ENCODE data around the gene HOXD8. TPM values are rescaled to one million over a fixed set of nuclear protein-coding genes. Genes with fewer than 3 reads are reported as not detected.
A peak's percentile ranks its signal among the peaks of the same experiment; 100 is the strongest.

The HOXD8 gene
- polyA plus RNA-seq, 1 donor from 2014 or later = not detected

DNA sequence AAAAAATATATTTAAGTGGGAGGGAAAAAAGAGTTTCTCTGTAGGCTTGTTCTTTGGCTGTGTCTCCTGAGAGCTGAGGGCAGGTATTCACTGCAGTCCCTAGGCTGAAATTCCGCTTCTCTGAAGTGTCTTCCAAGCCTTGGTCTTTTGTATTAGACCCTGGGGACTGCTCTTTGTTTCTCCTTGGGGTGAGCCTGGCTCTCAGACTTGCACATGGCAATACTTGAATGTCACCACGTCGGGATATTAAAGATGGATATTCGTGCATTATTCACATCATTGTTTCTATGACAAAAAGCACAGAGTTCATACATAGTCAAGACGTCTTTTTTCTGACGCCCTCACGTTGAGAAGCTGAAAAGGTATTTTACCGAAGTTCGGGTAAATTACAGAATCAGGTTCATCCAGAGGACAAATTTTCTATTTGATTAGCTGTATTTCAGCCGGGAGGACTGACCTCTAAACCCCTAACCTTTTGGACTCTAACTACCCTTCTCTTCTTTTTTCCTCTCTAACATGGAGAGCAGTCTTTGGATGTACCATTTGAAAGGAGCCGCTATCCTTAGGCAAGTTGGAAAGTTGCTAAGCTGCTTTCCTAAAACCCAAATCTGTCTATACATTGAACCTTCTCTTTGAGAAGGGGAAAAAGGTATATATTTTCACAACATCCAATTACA, 25.2 kb downstream of the HOXD8 start:
- Mint-ChIP-seq H3K36me3 (no peaks in the 10 kb centered on the region), H3K4me1 (peaks cover 0 to 1% (median 0%) of the 10 kb centered on the region in 3 donors), H3K9me3 (peaks cover 0 to 5% (median 0%) of the 10 kb centered on the region in 3 donors), H3K27me3 (peaks cover 52% of the 10 kb centered on the region), H3K27ac (no peak overlapping the region), H3K4me3 (no peak overlapping the region)

DNA sequence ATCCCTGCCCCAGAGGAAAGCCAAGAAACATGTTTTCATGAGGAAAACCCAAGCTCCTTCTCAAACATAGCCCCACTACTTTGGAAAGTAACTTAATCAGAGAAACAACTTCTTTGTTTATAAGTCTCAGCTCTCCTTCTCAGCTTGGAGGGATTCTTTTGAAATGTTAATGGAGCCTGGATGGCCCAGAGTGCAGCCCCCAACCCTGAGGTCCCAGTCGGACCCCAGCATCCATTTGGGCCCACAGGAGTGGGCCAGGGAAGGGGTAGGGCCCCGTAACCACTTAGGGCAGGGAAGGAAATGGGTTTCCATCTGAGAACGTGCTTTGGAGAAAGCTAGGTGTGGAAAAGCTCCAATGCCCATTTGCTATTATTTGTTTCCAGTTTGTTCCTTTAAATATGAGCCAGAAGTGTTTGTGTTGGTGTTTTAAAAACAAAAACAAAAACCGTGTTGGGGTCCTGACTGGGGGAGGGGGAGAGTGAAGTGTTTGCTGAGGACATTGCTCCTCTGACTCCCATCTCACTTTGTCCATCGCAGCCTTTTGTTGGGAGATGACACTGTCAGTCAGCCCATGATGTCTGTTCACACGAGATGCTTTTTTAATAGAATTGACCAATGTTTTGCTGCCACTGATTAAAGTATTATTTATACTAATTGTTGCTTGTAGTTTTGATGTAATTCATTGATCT, 26.0 kb downstream of the HOXD8 start:
- Mint-ChIP-seq H3K9me3 (peaks cover 0 to 5% (median 0%) of the 10 kb centered on the region in 3 donors), H3K4me1 (peaks cover 0 to 1% (median 0%) of the 10 kb centered on the region in 3 donors), H3K4me3 (peak overlapping the region in 1 of 4 donors; percentile 46), H3K36me3 (no peaks in the 10 kb centered on the region), H3K27me3 (peaks cover 48% of the 10 kb centered on the region), H3K27ac (no peak overlapping the region)

DNA sequence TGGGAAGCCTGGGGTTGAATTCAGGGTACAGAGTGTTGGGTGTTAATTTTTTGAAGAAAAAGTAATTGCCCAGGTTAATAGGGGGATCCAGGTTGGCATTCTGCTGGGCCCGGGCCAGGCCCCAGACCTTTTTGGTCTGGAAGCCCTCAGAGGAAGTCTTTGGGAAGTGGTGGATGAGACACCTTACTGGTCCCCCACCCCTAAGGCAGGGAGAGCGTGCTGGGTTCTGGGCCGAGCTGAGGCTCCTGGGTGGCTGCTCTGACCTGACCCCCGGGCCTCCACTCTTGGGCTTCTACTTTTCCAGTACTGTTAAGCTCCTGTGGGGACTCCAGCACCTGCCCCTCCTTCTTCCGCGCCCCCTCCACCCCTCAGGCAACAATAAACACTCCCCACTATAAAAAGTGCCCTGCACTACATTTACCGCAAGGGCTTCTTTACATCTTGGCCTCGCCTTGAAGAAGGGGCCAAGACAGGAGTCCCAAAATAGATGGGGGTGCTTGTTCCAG, 26.8 kb downstream of the HOXD8 start:
- H3K27ac Mint-ChIP-seq = peak overlapping the region; percentile 23 to 62 (median 60)
- peaks cover 0 to 1% (median 0%) of the 10 kb centered on the region in 3 donors for H3K4me1 Mint-ChIP-seq
- peak overlapping the region in 2 of 4 donors; percentile 29 to 41 for H3K4me3 Mint-ChIP-seq
- H3K27me3 Mint-ChIP-seq = peaks cover 48% of the 10 kb centered on the region
- H3K36me3 Mint-ChIP-seq = no peaks in the 10 kb centered on the region
- peaks cover 0 to 7% (median 0%) of the 10 kb centered on the region in 3 donors for H3K9me3 Mint-ChIP-seq

GRCh38 chr2:176156807-176157498, 27.4 kb downstream of the HOXD8 start, which contains the start of gene HOXD3:
Gene HOXD3, plus strand, starts transcription at chr2:176157307. Its CDS starts 11,808 bp downstream, at chr2:176169115.
- peaks cover 0 to 7% (median 0%) of the 10 kb centered on the region in 3 donors for H3K9me3 Mint-ChIP-seq
- peak within 1 kb of the TSS; percentile 78 to 96 (median 80) for H3K27ac Mint-ChIP-seq
- H3K36me3 Mint-ChIP-seq = no peaks in the 10 kb centered on the region
- peak within 1 kb of the TSS; percentile 21 to 76 (median 46) for H3K4me3 Mint-ChIP-seq
- peaks cover 0 to 1% (median 0%) of the 10 kb centered on the region in 3 donors for H3K4me1 Mint-ChIP-seq
- H3K27me3 Mint-ChIP-seq = peaks cover 51% of the 10 kb centered on the region

DNA sequence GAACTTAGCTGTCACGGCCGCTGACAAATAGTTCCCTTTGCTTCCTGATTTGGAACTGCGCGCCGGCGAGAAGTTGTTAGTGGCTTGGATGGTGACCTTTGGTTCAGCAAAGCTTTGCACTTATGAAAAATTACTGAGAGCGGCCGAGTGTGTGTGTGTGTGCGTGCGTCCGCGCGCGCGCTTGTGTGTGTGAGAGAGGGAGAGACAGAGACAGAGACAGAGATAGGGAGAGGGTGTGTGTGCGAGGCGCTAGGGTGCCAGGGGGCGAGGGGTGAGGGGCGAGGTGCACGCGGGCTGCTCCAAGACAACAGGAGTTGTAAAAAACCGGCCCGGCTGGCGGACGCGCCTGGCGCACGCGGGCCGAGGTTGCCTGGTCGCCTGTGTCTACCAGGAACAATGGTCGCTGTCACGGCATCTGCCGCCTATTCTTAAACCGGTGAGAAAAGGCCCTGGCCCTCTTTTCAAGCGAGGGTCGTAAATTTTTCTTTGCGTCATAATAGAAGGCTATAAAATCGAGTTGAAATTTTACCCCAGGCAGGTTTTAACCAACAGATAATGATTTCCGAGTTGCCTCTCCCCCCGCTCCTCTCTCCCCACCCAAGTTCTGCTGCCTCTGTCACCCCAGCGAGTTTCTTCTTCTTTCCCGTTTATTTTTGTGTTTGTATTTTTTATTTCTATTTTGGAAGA, 28.1 kb downstream of the HOXD8 start:
- Mint-ChIP-seq H3K36me3 (no peaks in the 10 kb centered on the region), H3K27me3 (peaks cover 51% of the 10 kb centered on the region), H3K4me3 (peak overlapping the region; percentile 21 to 76 (median 41))

GRCh38 chr2:176158186-176158591, 28.7 kb downstream of the HOXD8 start:
- Mint-ChIP-seq H3K27ac (peak overlapping the region; percentile 78 to 96 (median 80)), H3K36me3 (no peaks in the 10 kb centered on the region), H3K9me3 (peaks cover 0 to 7% (median 0%) of the 10 kb centered on the region in 3 donors), H3K27me3 (peaks cover 52% of the 10 kb centered on the region), H3K4me1 (peaks cover 0 to 1% (median 0%) of the 10 kb centered on the region in 3 donors), H3K4me3 (peak overlapping the region in 3 of 4 donors; percentile 30 to 76 (median 52))

More for the DNA sequence above, 28.1 kb downstream of the HOXD8 start:
- H3K27ac Mint-ChIP-seq = peak overlapping the region in 2 of 3 donors; percentile 78 to 96
- peaks cover 0 to 1% (median 0%) of the 10 kb centered on the region in 3 donors for H3K4me1 Mint-ChIP-seq
- peaks cover 0 to 7% (median 0%) of the 10 kb centered on the region in 3 donors for H3K9me3 Mint-ChIP-seq

DNA sequence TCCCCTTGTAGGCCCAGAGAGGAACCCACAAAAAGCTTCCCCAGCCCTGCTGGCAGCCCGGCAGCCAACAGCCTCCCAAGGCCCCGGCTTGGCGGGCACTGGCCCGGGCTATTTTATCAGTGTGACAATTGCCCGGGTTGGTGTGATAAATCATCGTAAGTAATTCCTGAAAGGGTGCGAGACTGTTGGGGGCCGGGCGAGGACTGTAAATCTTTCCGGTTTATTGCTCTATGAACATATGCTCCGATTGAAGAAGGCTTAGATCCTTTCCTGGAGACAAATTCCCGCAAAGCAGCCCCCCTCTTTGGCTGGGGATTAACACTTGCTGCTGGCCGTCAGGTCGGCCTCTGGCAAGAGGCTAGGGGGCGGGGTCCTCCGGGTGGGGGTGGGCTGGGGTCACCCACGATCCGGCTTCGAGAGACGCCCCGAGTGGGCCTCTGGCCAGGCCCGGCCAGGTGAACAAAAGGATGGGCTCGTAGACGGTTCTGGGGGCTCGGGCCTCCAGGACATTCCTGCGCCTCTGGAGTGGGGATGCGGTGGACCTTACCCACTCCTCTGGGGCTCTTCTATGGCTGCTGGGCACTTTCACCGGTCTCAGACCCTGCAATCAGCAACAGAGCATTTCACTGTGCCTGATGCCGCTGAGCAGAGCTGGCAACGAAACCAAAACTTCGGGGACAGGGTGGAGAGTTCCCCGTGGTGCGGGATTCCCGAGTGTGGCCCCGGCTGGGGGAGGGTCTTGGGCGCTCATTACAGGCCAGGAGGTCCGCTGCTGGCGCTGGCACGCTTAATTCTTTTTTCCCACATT, 29.6 kb downstream of the HOXD8 start:
- Mint-ChIP-seq H3K4me1 (peaks cover 0 to 2% (median 2%) of the 10 kb centered on the region in 3 donors), H3K4me3 (no peak overlapping the region), H3K36me3 (no peaks in the 10 kb centered on the region), H3K27ac (peak overlapping the region in 2 of 3 donors; percentile 46 to 78), H3K27me3 (peaks cover 61% of the 10 kb centered on the region), H3K9me3 (peaks cover 0 to 11% (median 5%) of the 10 kb centered on the region in 3 donors)

DNA sequence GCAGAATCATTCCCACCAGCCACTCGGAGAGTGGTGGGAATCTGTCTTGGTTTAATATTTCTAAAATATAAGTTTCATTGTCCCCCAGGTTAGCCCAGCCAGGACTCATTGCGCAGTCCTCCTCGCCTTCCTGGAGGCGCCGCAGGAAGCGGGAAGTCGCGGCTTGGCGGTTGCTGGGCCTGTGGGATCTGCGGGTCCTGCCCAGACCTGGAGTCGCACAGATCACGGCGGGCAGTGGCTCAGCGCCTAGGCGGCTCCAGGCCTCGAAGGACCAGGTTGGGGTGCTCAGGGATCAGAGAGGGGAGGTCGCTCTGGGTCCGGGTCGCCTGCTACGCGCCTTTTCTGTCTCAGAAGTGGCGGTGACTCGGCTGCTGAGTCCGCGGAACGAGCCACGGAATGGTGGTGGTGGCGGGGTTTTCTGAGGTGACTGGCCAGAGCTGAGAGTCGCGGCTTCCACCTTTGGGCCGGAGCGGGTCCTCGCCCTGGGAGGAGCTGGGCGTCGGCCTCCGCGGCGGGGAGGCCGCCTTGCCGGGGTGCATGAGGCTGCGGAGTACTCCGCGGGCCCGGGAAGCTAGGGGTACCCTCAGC, 30.3 kb downstream of the HOXD8 start:
- Mint-ChIP-seq H3K4me3 (no peak overlapping the region), H3K4me1 (peaks cover 0 to 5% (median 2%) of the 10 kb centered on the region in 3 donors), H3K27ac (peak overlapping the region in 2 of 3 donors; percentile 46 to 78), H3K9me3 (peaks cover 0 to 15% (median 8%) of the 10 kb centered on the region in 3 donors), H3K36me3 (no peaks in the 10 kb centered on the region), H3K27me3 (peaks cover 65% of the 10 kb centered on the region)

- peaks cover 67% of the 10 kb centered on the region for H3K27me3 Mint-ChIP-seq
- peaks cover 0 to 5% (median 2%) of the 10 kb centered on the region in 3 donors for H3K4me1 Mint-ChIP-seq
- peak overlapping the region in 1 of 4 donors; percentile 17 for H3K4me3 Mint-ChIP-seq
- peaks cover 0 to 17% (median 8%) of the 10 kb centered on the region in 3 donors for H3K9me3 Mint-ChIP-seq
- no peaks in the 10 kb centered on the region for H3K36me3 Mint-ChIP-seq
- peak overlapping the region in 1 of 3 donors; percentile 10 for H3K27ac Mint-ChIP-seq
Observed at GRCh38 chr2:176160251-176160985, 30.9 kb downstream of the HOXD8 start.

DNA sequence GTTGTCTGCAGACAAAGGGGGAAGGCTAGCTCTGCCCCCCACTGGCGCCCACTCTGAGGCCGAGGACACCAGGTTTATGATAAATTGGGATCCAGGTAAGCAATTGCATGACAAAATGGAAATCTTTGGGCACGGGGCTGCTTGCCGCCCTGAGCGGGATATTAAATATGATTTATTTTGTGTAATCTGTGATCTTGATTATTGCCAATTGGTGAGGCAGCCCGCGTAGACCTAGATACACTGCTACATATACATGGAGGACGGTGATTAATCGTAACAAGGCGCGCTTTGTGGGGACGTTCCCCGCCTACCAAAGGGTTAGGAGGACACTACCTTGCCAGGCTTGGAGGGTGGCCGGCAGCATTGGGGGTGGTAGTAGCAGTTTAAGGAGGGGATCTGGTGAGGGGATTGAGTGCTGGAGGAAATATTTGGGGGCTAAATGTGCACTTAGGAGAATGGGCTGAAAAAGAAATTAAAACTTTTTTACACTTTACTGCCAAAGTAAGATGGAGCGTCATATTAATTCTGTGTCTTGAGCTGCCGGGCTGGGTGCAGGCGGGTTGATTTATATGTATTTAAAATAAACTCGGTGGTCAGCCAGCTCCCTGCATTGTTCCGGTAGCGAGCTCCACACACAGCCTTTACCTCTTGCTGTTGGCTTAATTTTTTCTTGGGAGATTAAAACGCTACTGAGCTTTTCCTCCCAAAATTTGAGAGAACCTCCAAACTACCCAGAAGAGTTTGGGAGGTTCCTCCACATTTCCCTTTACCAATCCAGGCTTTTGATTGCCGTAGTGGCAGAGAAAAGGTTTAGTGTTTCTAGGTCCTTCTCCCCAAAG, 31.7 kb downstream of the HOXD8 start:
- peak overlapping the region in 2 of 3 donors; percentile 5 to 10 for H3K27ac Mint-ChIP-seq
- H3K9me3 Mint-ChIP-seq = peaks cover 0 to 17% (median 8%) of the 10 kb centered on the region in 3 donors
- H3K4me3 Mint-ChIP-seq = peak overlapping the region in 3 of 4 donors; percentile 57 to 74 (median 66)
- peaks cover 0 to 5% (median 2%) of the 10 kb centered on the region in 3 donors for H3K4me1 Mint-ChIP-seq
- no peaks in the 10 kb centered on the region for H3K36me3 Mint-ChIP-seq
- H3K27me3 Mint-ChIP-seq = peaks cover 69% of the 10 kb centered on the region

GRCh38 chr2:176161825-176162626, 32.5 kb downstream of the HOXD8 start:
- Mint-ChIP-seq H3K9me3 (peaks cover 0 to 17% (median 8%) of the 10 kb centered on the region in 3 donors), H3K4me1 (peaks cover 0 to 5% (median 2%) of the 10 kb centered on the region in 3 donors), H3K27ac (peak overlapping the region in 1 of 3 donors; percentile 10), H3K4me3 (peak overlapping the region in 1 of 4 donors; percentile 66), H3K36me3 (no peaks in the 10 kb centered on the region), H3K27me3 (peaks cover 75% of the 10 kb centered on the region)
